Endothelial cell of umbilical vein (primary cell): ENCODE measurements around the gene CXXC4.

Source experiments
- CTCF ChIP-seq, 2 donors: IDR thresholded peaks; 1 replicate in 1 of 2; 2 replicates in 1 of 2; pipeline ENCODE4 v1.5.1; 2011; ENCODE audit warnings: low read length in 2 of 2, mild to moderate bottlenecking in 2 of 2, moderate library complexity in 2 of 2, control low read depth in 1 of 2, inconsistent platforms in 1 of 2, low read depth in 1 of 2; ENCODE audit not compliant: insufficient read depth in 1 of 2; ENCODE audit errors: extremely low read depth in 1 of 2
- EZH2 ChIP-seq: IDR thresholded peaks from 2 replicates; pipeline ENCODE4 v1.6.1; 2012; ENCODE audit warnings: borderline replicate concordance, low read depth, mild to moderate bottlenecking, moderate library complexity, low read length, inconsistent platforms; ENCODE audit not compliant: severe bottlenecking
- POLR2A ChIP-seq: IDR thresholded peaks from 2 replicates; pipeline ENCODE4 v1.6.1; 2012; ENCODE audit warnings: low read depth, mild to moderate bottlenecking, control low read depth, low read length
- POLR2AphosphoS5 ChIP-seq: IDR thresholded peaks from 2 replicates; pipeline ENCODE4 v1.6.1; 2012; ENCODE audit warnings: low read depth, mild to moderate bottlenecking, control low read depth, low read length, moderate library complexity; ENCODE audit not compliant: insufficient read depth

GRCh38 chr4:104492183-104492771 lies 2.4 kb downstream of the CXXC4 start:
- no peak for TF ChIP-seq POLR2AphosphoS5
- TF ChIP-seq EZH2, result no peak
- TF ChIP-seq CTCF (IDR thresholded peaks at IDR 0.05; ENCODE audit: extremely low read depth in 1 of 2, insufficient read depth in 1 of 2, low read depth in 1 of 2, low read length in 2 of 2), result no peak
- TF ChIP-seq POLR2A, result no peak
